PC-3 (cell line): ENCODE results near the gene NOTCH1. TPM values are rescaled to one million over a fixed set of nuclear protein-coding genes. Genes with fewer than 3 reads are reported as not detected.
"Not testable (repeated sequence)": the region's sequence is repeated elsewhere in the genome, so short reads cannot be mapped to it uniquely, and the experiment has no call there.

ENCODE experiments used
- ATAC-seq: fragments of 200-7000 bp; cut with Tn5 transposase; 2 replicates; pipeline ENCODE4 v1.9.1; 2020; ENCODE audit warnings: mild to moderate bottlenecking, moderate library complexity
- BruUV-seq: library from RNA; stranded (reverse); fragments of 400-500 nt; replicated peaks from 2 replicates; lab custom pipeline; 2021; lab: Mats Ljungman, UMichigan
- CTCF ChIA-PET: fragments of 300-600 bp; sonication (Branson Sonifier 250); formaldehyde crosslinking; loops from one replicate; lab custom pipeline; 2022; ENCODE audit warnings: antibody characterized with exemption; lab: Charles Lee
- POLR2A ChIA-PET: fragments of 300-600 bp; sonication (Branson Sonifier 250); formaldehyde crosslinking; loops from one replicate; lab custom pipeline; 2022; ENCODE audit warnings: antibody characterized with exemption; ENCODE audit not compliant: unreplicated experiment; lab: Charles Lee
- DNase-seq: peaks from one replicate; pipeline ENCODE4 v3.0.0-alpha.2; 2015
- H2AFZ ChIP-seq: fragments of 300-600 bp; sonication (generic); 2 replicates; pipeline ENCODE4 v1.6.0; 2016; ENCODE audit warnings: antibody characterized with exemption, low read length
- H3F3A ChIP-seq: fragments of 300-600 bp; sonication (generic); one replicate; pipeline ENCODE4 v1.6.0; 2017; ENCODE audit warnings: antibody characterized with exemption, low read length, control low read depth, mild to moderate bottlenecking; ENCODE audit not compliant: unreplicated experiment
- H3K27ac ChIP-seq: fragments of 300-600 bp; sonication (generic); 2 replicates; pipeline ENCODE4 v1.5.1; 2016; ENCODE audit warnings: mild to moderate bottlenecking, low read length
- H3K27me3 ChIP-seq: fragments of 300-600 bp; sonication (generic); 2 replicates; pipeline ENCODE4 v1.6.1; 2016; ENCODE audit warnings: low read length, mixed read lengths
- H3K36me3 ChIP-seq: fragments of 300-600 bp; sonication (generic); 2 replicates; pipeline ENCODE4 v1.6.1; 2016; ENCODE audit warnings: low read depth, mixed run types, low read length, mixed read lengths
- H3K4me1 ChIP-seq: fragments of 300-600 bp; sonication (generic); 2 replicates; pipeline ENCODE4 v1.5.1; 2016; ENCODE audit warnings: low read length; ENCODE audit not compliant: insufficient read depth
- H3K4me2 ChIP-seq: fragments of 300-600 bp; sonication (generic); 2 replicates; pipeline ENCODE4 v1.6.0; 2016; ENCODE audit warnings: low read length
- H3K4me3 ChIP-seq: fragments of 300-600 bp; sonication (generic); 2 replicates; pipeline ENCODE4 v1.5.1; 2016; ENCODE audit warnings: mild to moderate bottlenecking, low read length, mixed read lengths
- H3K79me2 ChIP-seq: fragments of 300-600 bp; sonication (generic); 2 replicates; pipeline ENCODE4 v1.6.1; 2017; ENCODE audit warnings: low read length, mixed read lengths
- H3K9ac ChIP-seq: fragments of 300-600 bp; sonication (generic); 2 replicates; pipeline ENCODE4 v1.6.0; 2016; ENCODE audit warnings: mild to moderate bottlenecking, low read length
- H3K9me2 ChIP-seq: fragments of 300-600 bp; sonication (generic); replicated peaks from 2 replicates; pipeline ENCODE4 v1.6.1; 2016; ENCODE audit warnings: mixed run types, low read length, mixed read lengths
- H3K9me3 ChIP-seq: fragments of 300-600 bp; sonication (generic); 2 replicates; pipeline ENCODE4 v1.6.1; 2016; ENCODE audit warnings: low read length, mixed read lengths
- H4K20me1 ChIP-seq: fragments of 300-600 bp; sonication (generic); 2 replicates; pipeline ENCODE4 v1.6.1; 2016; ENCODE audit warnings: low read length, mixed read lengths
- EZH2 ChIP-seq: fragments of 300-600 bp; sonication (generic); IDR thresholded peaks from one replicate; pipeline ENCODE4 v1.6.1; 2017; ENCODE audit warnings: antibody characterized with exemption, mild to moderate bottlenecking, low read length; ENCODE audit not compliant: unreplicated experiment
- EZH2phosphoT487 ChIP-seq: fragments of 300-600 bp; sonication (generic); IDR thresholded peaks from 2 replicates; pipeline ENCODE4 v1.6.1; 2018; ENCODE audit warnings: mild to moderate bottlenecking, antibody characterized with exemption, low read length, borderline replicate concordance
- intact Hi-C: fragments of 100-400 bp; cut with micrococcal nuclease; formaldehyde crosslinking; loops from 2 replicates; pipeline ENCODE4 v1.9.0; 2023
- total RNA-seq: library from RNA; depleted of rRNA; stranded (reverse); fragments of >200 nt; gene quantifications from 2 replicates; pipeline ENCODE4 v1.2.3, GENCODE V29; 2014
- TF ChIP-seq, protein P1 (sequence below): fragments of 300-600 bp; sonication (generic); conservative IDR thresholded peaks from 2 replicates; pipeline ENCODE4 v1.5.1; 2017; ENCODE audit warnings: antibody characterized with exemption, low read depth, mild to moderate bottlenecking, low read length

NOTCH1 gene
- total RNA-seq, 1 experiment from 2014 or later, result 14.3 TPM

DNA sequence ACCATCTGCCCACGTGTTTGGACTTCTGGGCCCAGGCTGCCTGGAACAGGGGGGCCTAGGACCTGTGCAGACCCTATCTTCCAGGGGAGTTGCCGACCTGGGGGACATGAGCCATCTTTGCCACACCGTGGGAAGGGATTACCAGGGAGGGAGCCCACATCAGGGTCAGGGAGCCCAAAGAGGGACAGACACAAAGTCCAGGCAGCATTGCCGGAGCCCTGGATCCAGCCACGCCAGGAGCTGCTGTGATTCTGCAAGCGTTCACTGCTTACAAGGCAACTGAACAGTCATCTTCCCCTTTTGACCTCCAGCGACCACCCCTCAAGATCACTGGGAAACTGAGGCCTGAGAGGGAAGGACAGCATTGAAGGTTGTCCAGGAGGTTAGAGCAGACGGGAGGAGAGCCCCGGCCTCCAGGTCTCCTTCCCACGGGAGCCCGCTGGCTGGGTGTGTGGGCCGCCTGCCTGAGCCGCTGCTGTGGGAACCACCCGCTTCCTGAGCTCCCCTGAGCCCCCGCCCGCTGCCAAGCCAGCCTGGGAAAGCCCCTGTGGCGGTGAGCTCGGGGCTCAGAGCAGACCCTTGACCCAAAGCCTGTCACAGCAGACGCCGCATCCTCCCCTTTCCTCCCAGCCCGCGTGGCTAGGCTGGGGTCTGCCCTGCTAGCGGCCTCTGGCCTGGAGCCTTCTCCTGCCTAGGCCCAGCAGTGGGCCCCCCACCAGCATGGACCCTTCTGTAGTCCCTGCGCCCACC, 17.1 kb upstream of the NOTCH1 start:
- no TSS peak for BruUV-seq
- H3K27me3 ChIP-seq, result no peaks in the 10 kb centered on the region
- no peak overlapping the region for H3K4me2 ChIP-seq
- no peaks in the 10 kb centered on the region for H3K9me2 ChIP-seq
- H3K9me3 ChIP-seq, result no peaks in the 10 kb centered on the region
- no peak overlapping the region for H2AFZ ChIP-seq
- no peaks in the 10 kb centered on the region for H3K36me3 ChIP-seq
- no peak overlapping the region for H3K9ac ChIP-seq
- no peaks in the 10 kb centered on the region for H3F3A ChIP-seq
- TF ChIP-seq, protein P1, sequence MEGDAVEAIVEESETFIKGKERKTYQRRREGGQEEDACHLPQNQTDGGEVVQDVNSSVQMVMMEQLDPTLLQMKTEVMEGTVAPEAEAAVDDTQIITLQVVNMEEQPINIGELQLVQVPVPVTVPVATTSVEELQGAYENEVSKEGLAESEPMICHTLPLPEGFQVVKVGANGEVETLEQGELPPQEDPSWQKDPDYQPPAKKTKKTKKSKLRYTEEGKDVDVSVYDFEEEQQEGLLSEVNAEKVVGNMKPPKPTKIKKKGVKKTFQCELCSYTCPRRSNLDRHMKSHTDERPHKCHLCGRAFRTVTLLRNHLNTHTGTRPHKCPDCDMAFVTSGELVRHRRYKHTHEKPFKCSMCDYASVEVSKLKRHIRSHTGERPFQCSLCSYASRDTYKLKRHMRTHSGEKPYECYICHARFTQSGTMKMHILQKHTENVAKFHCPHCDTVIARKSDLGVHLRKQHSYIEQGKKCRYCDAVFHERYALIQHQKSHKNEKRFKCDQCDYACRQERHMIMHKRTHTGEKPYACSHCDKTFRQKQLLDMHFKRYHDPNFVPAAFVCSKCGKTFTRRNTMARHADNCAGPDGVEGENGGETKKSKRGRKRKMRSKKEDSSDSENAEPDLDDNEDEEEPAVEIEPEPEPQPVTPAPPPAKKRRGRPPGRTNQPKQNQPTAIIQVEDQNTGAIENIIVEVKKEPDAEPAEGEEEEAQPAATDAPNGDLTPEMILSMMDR, result no peak
- no peak for TF ChIP-seq EZH2
- TF ChIP-seq EZH2phosphoT487, result no peak
- no peaks in the 10 kb centered on the region for H4K20me1 ChIP-seq
- H3K27ac ChIP-seq, result no peak overlapping the region
- H3K79me2 ChIP-seq, result no peaks in the 10 kb centered on the region
- ChIA-PET POLR2A (no interaction called here), CTCF (no interaction called here)
- intact Hi-C loops, result no loop called here
- DNase-seq, result no peak
- no peak overlapping the region for H3K4me3 ChIP-seq
- H3K4me1 ChIP-seq, result peaks cover 5% of the 10 kb centered on the region
- ATAC-seq, result no peak

DNA sequence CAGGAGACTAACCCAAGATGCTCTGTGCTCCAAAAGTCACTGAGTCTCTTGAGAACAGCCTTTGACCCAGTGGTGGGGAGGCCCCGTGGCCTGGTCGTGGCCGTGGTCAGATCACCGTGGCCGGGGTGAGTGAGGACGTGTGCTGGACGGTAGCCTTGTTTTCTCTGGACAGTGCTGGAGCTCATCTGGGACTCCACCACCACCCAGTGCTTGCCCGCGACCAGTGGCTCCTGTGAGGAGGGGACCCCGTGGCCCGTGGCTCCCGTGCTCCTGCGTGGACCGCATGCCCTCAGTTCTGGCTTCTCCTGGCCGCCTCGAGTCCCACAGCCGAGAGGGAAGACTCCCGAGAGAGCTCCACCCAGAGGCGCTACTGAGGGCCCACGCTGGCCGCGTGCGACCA, 15.9 kb upstream of the NOTCH1 start:
- H2AFZ ChIP-seq, result no peak overlapping the region
- no peak overlapping the region for H3K27ac ChIP-seq
- H3K9ac ChIP-seq, result no peak overlapping the region
- BruUV-seq, result no TSS peak
- H3K27me3 ChIP-seq, result no peaks in the 10 kb centered on the region
- ATAC-seq (no peak), DNase-seq (no peak)
- no peaks in the 10 kb centered on the region for H3K79me2 ChIP-seq
- ChIA-PET CTCF (no interaction called here), POLR2A (no interaction called here)
- H3F3A ChIP-seq, result no peaks in the 10 kb centered on the region
- no peaks in the 10 kb centered on the region for H3K36me3 ChIP-seq
- TF ChIP-seq EZH2 (no peak), EZH2phosphoT487 (no peak)
- TF ChIP-seq, protein P1, result no peak
- no peak overlapping the region for H3K4me3 ChIP-seq
- no peaks in the 10 kb centered on the region for H4K20me1 ChIP-seq
- no peaks in the 10 kb centered on the region for H3K4me1 ChIP-seq
- H3K9me3 ChIP-seq, result no peaks in the 10 kb centered on the region
- intact Hi-C loops, result no loop called here
- no peaks in the 10 kb centered on the region for H3K9me2 ChIP-seq
- no peak overlapping the region for H3K4me2 ChIP-seq

DNA sequence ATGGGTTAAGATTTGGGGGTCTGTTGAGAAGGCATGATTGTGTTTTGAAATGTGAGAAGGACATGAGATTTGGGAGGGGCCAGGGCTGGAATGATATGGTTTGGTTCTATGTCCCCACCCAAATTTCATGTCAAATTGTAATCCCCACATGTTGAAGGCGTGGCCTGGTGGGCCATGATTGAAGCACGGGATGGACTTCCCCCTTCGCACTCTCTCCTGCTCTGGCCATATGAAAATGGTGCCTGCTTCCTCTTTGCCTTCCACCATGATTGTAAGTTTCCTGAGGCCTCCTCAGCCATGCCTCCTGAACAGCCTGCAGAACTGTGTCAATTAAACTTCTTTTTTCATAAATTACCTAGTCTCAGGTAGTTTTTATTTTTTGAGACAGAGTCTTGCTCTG, 14.7 kb upstream of the NOTCH1 start:
- Histone ChIP-seq H4K20me1 (no peaks in the 10 kb centered on the region), H2AFZ (no peak overlapping the region), H3K9me3 (no peaks in the 10 kb centered on the region), H3K9ac (no peak overlapping the region), H3K27ac (no peak overlapping the region), H3K4me1 (no peaks in the 10 kb centered on the region), H3K9me2 (no peaks in the 10 kb centered on the region), H3F3A (no peaks in the 10 kb centered on the region), H3K36me3 (no peaks in the 10 kb centered on the region), H3K79me2 (no peaks in the 10 kb centered on the region), H3K27me3 (no peaks in the 10 kb centered on the region), H3K4me3 (no peak overlapping the region), H3K4me2 (no peak overlapping the region)
- intact Hi-C loops, result no loop called here
- no TSS peak for BruUV-seq
- POLR2A ChIA-PET, result no interaction called here
- ATAC-seq (no peak), DNase-seq (no peak)
- TF ChIP-seq EZH2phosphoT487 (no peak), EZH2 (no peak)
- TF ChIP-seq, protein P1, result no peak
- CTCF ChIA-PET, result no interaction called here

DNA sequence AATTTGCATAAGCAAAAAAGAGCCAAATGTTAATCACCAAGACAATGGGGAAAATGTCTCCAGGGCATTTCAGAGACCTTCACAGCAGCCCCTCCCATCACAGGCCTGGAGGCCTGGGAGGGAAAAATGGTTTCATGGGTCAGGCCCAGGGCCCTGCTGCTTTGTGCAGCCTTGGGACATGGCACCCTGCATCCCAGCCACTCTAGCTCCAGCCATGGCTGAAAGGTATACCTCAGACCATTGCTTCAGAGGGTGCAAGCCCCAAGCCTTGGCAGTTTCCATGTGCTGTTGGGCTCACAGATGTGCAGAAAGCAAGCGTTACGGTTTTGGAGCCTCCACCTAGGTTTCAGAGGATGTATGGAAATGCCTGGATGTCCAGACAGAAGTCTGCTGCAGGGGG, 13.5 kb upstream of the NOTCH1 start:
- H3K4me1 ChIP-seq, H3K79me2 ChIP-seq, H3K36me3 ChIP-seq, POLR2A ChIA-PET, H4K20me1 ChIP-seq, H3F3A ChIP-seq, ATAC-seq, H3K4me2 ChIP-seq, BruUV-seq, CTCF ChIA-PET, DNase-seq, H3K9me2 ChIP-seq, H2AFZ ChIP-seq, H3K9me3 ChIP-seq, H3K27me3 ChIP-seq, H3K9ac ChIP-seq, H3K4me3 ChIP-seq, intact Hi-C loops, H3K27ac ChIP-seq: not testable (repeated sequence)
